Measurements from ENCODE around the gene CYSTM1. TPM values are rescaled to one million over a fixed set of nuclear protein-coding genes. Genes with fewer than 3 reads are reported as not detected.
A peak's percentile ranks its signal among the peaks of the same experiment; 100 is the strongest.

CYSTM1 gene
- total and polyA plus RNA-seq, 7 experiments from 2014 or later: 1.6 to 11.1 (median 3.5) TPM

DNA sequence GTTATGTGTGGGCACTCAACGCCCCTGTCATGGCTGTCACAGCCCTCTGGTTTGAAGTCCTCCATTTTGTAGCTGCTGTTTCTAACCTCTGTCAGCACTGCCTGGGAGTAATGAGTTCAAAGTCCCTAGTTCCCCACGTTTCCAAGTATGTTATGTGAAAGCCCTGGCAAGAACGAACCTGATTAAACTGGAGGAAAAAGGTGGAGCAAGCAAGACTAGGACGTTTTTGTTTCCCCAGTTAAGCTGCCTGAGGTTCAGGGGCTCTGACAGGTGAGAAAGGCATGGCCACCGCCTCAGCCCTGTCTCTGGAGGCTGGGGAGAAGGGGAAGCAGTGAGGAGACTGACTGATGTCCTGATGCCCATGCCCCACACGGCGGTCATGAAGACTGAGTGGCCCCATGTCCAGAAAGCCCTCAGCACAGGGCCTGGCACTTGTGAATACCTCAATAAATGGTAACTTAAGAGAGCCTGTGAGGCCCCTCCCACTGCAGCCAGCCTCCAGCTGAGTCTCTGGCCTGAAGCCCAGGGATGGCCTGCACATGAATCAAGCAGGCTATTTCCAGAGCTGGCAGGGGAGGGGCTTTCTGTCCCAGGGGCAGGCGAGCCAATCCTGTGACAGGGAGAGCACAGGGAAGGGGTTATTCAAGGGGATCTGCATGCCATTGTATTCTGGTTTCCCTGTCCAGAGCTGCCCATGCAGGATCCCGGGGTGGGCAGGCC, 66.2 kb downstream of the CYSTM1 start:
- no peaks in the 10 kb centered on the region for H3K27me3 ChIP-seq (ENCODE audit: control insufficient read depth in 2 of 2, insufficient read depth in 2 of 2, low read length in 2 of 2)
- CTCF ChIA-PET: interaction anchor here (0.6 to 14.4 kb wide), 3 partner anchors 9 to 108 kb away, joined by 3 to 262 read pairs (median 4); partner anchors contain the start of gene HBEGF
- no peaks in the 10 kb centered on the region for H3K36me3 ChIP-seq (ENCODE audit: control insufficient read depth in 2 of 3, insufficient read depth in 3 of 3, low read length in 3 of 3)
- Mint-ChIP-seq H3K36me3 (peaks cover 0 to 9% (median 0%) of the 10 kb centered on the region in 5 donors), H3K9me3 (no peaks in the 10 kb centered on the region), H3K4me3 (no peak overlapping the region), H3K27me3 (no peaks in the 10 kb centered on the region), H3K27ac (no peak overlapping the region), H3K4me1 (peaks cover 0 to 20% (median 17%) of the 10 kb centered on the region in 7 donors)
- no peak overlapping the region for H3K27ac ChIP-seq (ENCODE audit: low read depth, low read length)
- H3K9me3 ChIP-seq (ENCODE audit: control insufficient read depth in 2 of 3, low read length in 3 of 3): no peaks in the 10 kb centered on the region
- ATAC-seq (no peak), DNase-seq (no peak)
- no peak overlapping the region for H3K4me3 ChIP-seq (ENCODE audit: low read length)
- intact Hi-C loops (cut with micrococcal nuclease): loop anchor here (1.0 to 5.0 kb wide), 4 partner anchors 110 to 481 kb away; partner anchors contain the start of gene TMCO6 (in 1 of the 2)
- peaks cover 0 to 14% of the 10 kb centered on the region in 2 donors for H3K4me1 ChIP-seq (ENCODE audit: control insufficient read depth in 2 of 2, insufficient read depth in 2 of 2, low read length in 2 of 2)
- POLR2A ChIA-PET: no interaction called here

- Histone ChIP-seq H3K27me3 (ENCODE audit: control insufficient read depth in 2 of 2, insufficient read depth in 2 of 2, low read length in 2 of 2) (no peaks in the 10 kb centered on the region), H3K4me3 (ENCODE audit: low read length) (no peak overlapping the region), H3K4me1 (ENCODE audit: control insufficient read depth in 2 of 2, insufficient read depth in 2 of 2, low read length in 2 of 2) (peaks cover 0 to 14% of the 10 kb centered on the region in 2 donors), H3K9me3 (ENCODE audit: control insufficient read depth in 2 of 3, low read length in 3 of 3) (no peaks in the 10 kb centered on the region), H3K27ac (ENCODE audit: low read depth, low read length) (no peak overlapping the region), H3K36me3 (ENCODE audit: control insufficient read depth in 2 of 3, insufficient read depth in 3 of 3, low read length in 3 of 3) (no peaks in the 10 kb centered on the region)
- H3K4me3 Mint-ChIP-seq: no peak overlapping the region
- peaks cover 0 to 28% (median 20%) of the 10 kb centered on the region in 7 donors for H3K4me1 Mint-ChIP-seq
- ChIA-PET POLR2A (interaction anchor here (0.8 to 1.6 kb wide), 2 partner anchors 41 to 61 kb away, joined by 3 read pairs; partner anchors contain the start of gene PFDN1), CTCF (interaction anchor here (14.4 kb wide), 1 partner anchor 107 kb away, joined by 262 read pairs; the partner anchor contains the start of gene HBEGF)
- H3K27me3 Mint-ChIP-seq: no peaks in the 10 kb centered on the region
- DNase-seq (no peak), ATAC-seq (no peak)
- intact Hi-C loops (cut with micrococcal nuclease): loop anchor here (5.0 kb wide), 2 partner anchors 395 to 480 kb away; partner anchors contain the start of gene TMCO6 (in 1 of the 2)
- no peaks in the 10 kb centered on the region for H3K9me3 Mint-ChIP-seq
- H3K27ac Mint-ChIP-seq: no peak overlapping the region
- peaks cover 0 to 9% (median 0%) of the 10 kb centered on the region in 5 donors for H3K36me3 Mint-ChIP-seq
Measured at GRCh38 chr5:140242099-140242498, 67.1 kb downstream of the CYSTM1 start.

DNA sequence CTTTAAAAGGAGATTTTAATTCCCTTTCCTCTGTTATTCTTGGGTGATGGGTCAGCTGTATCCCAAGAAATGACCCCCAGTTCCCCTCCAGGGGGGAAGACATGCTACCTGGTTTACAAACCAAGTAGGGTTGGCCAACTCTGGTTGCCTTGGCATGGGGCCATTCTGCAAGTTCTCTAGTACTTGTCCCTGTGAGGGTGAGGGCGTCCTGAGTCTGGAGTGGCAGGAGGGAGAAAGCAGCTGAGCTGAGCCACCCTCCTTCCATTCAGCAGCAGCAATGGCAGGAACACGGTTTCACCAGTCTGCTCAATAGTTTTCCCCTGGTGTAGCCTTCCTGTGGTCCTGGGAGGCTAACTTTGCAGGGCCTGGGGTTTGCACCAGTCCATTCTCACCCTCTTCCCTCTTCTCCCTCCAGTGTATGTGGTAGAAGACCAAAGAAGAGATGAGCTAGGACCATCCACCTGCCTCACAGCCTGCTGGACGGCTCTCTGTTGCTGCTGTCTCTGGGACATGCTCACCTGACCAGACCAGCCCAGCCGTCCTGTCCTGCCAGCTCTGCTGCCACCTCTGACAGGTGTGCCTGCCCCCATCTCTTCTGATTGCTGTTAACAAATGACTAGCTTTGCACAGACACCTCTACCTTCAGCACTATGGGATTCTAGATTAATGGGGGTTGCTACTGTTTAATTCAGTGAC, 68.0 kb downstream of the CYSTM1 start:
- no peak overlapping the region for H3K27ac Mint-ChIP-seq
- H3K27me3 ChIP-seq (ENCODE audit: control insufficient read depth in 2 of 2, insufficient read depth in 2 of 2, low read length in 2 of 2): no peaks in the 10 kb centered on the region

DNA sequence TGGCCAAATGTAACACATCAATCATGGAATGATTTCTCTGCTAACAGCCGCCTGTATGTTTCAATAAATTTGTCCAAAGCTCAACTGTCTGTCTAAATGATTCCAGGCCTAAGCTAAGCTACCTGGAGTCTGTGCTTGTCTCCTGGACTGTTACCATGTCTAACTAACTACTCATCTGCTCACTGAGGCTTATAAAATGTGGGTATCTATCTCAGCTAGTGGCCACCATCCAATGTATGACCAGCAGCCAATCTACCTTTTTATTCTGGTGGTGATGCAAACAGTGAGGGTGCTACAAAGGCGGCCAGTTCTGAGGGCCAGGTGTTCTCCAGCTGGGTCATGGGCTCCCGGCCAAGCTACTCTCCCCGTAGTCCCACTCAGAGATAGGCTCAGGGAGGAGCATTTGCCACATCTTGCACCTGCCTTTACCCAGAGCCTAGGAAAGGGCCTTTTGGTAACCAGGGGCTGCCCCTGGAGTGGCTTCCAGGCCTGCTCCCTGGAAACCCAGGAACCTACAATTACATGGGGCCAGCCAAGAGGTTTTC, 68.8 kb downstream of the CYSTM1 start:
- DNase-seq (no peak), ATAC-seq (no peak)
- Mint-ChIP-seq H3K27me3 (no peaks in the 10 kb centered on the region), H3K4me3 (no peak overlapping the region), H3K4me1 (peaks cover 0 to 36% (median 20%) of the 10 kb centered on the region in 7 donors), H3K27ac (no peak overlapping the region), H3K9me3 (no peaks in the 10 kb centered on the region), H3K36me3 (peaks cover 0 to 13% (median 0%) of the 10 kb centered on the region in 5 donors)
- no peaks in the 10 kb centered on the region for H3K36me3 ChIP-seq (ENCODE audit: control insufficient read depth in 2 of 3, insufficient read depth in 3 of 3, low read length in 3 of 3)
- intact Hi-C loops (cut with micrococcal nuclease): loop anchor here (1.0 to 5.0 kb wide), 6 partner anchors 59 to 479 kb away; partner anchors contain the start of genes CYSTM1 (in 1 of the 2), PFDN1 (in 1 of the 2) and TMCO6 (in 1 of the 2)
- peaks cover 0 to 14% of the 10 kb centered on the region in 2 donors for H3K4me1 ChIP-seq (ENCODE audit: control insufficient read depth in 2 of 2, insufficient read depth in 2 of 2, low read length in 2 of 2)
- CTCF ChIA-PET: interaction anchor here (0.6 to 14.4 kb wide), 11 partner anchors 13 to 136 kb away, joined by 3 to 262 read pairs (median 5); partner anchors contain the start of gene HBEGF
- POLR2A ChIA-PET: interaction anchor here (0.5 to 1.1 kb wide), 5 partner anchors 59 to 404 kb away, joined by 3 to 5 read pairs (median 3); partner anchors contain the start of genes ANKHD1, IK, NDUFA2 and PFDN1
- no peak overlapping the region for H3K27ac ChIP-seq (ENCODE audit: low read depth, low read length)
- H3K4me3 ChIP-seq (ENCODE audit: low read length): no peak overlapping the region
- H3K9me3 ChIP-seq (ENCODE audit: control insufficient read depth in 2 of 3, low read length in 3 of 3): no peaks in the 10 kb centered on the region
- H3K27me3 ChIP-seq (ENCODE audit: control insufficient read depth in 2 of 2, insufficient read depth in 2 of 2, low read length in 2 of 2): no peaks in the 10 kb centered on the region

More for the DNA sequence above, 68.0 kb downstream of the CYSTM1 start:
- intact Hi-C loops (cut with micrococcal nuclease): loop anchor here (5.0 kb wide), 2 partner anchors 394 to 479 kb away; partner anchors contain the start of gene TMCO6 (in 1 of the 2)
- Histone ChIP-seq H3K9me3 (ENCODE audit: control insufficient read depth in 2 of 3, low read length in 3 of 3) (no peaks in the 10 kb centered on the region), H3K27ac (ENCODE audit: low read depth, low read length) (no peak overlapping the region), H3K4me3 (ENCODE audit: low read length) (no peak overlapping the region), H3K36me3 (ENCODE audit: control insufficient read depth in 2 of 3, insufficient read depth in 3 of 3, low read length in 3 of 3) (no peaks in the 10 kb centered on the region), H3K4me1 (ENCODE audit: control insufficient read depth in 2 of 2, insufficient read depth in 2 of 2, low read length in 2 of 2) (peaks cover 0 to 14% of the 10 kb centered on the region in 2 donors)
- no peak for DNase-seq
- POLR2A ChIA-PET: interaction anchor here (0.5 to 1.6 kb wide), 4 partner anchors 40 to 404 kb away, joined by 3 read pairs; partner anchors contain the start of genes IK, NDUFA2 and PFDN1
- Mint-ChIP-seq H3K9me3 (no peaks in the 10 kb centered on the region), H3K27me3 (no peaks in the 10 kb centered on the region), H3K4me1 (peaks cover 0 to 32% (median 20%) of the 10 kb centered on the region in 7 donors), H3K4me3 (no peak overlapping the region), H3K36me3 (peaks cover 0 to 11% (median 0%) of the 10 kb centered on the region in 5 donors)
- CTCF ChIA-PET: interaction anchor here (0.6 to 14.4 kb wide), 7 partner anchors 26 to 477 kb away, joined by 3 to 262 read pairs (median 8); partner anchors contain the start of gene HBEGF
- no peak for ATAC-seq

DNA sequence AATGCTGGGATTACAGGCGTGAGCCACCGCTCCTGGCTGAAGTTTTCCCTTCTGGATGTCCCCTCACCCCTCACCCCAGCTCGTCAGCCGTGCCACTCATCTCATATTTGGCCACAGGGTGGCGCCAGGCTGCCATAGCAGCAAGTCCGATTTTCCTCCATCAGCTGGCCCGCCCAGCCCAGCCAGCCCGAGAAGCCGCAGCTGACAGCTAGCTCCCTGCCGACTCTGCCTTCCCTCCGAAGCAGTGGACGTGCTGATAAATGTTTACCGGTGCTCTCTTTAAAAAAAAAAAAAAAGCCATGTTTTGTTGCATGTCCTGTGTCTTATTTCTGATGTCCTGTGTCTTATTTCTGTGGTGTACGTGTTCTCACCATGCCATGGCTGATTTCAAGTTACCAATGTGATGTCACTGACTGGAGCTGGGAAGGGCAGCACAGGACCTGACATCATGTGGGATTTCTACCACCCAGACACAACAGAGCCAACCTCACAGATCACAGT, 69.6 kb downstream of the CYSTM1 start:
- Histone ChIP-seq H3K27ac (ENCODE audit: low read depth, low read length) (no peak overlapping the region), H3K9me3 (ENCODE audit: control insufficient read depth in 2 of 3, low read length in 3 of 3) (no peaks in the 10 kb centered on the region), H3K4me3 (ENCODE audit: low read length) (no peak overlapping the region), H3K27me3 (ENCODE audit: control insufficient read depth in 2 of 2, insufficient read depth in 2 of 2, low read length in 2 of 2) (no peaks in the 10 kb centered on the region), H3K4me1 (ENCODE audit: control insufficient read depth in 2 of 2, insufficient read depth in 2 of 2, low read length in 2 of 2) (peaks cover 0 to 14% of the 10 kb centered on the region in 2 donors), H3K36me3 (ENCODE audit: control insufficient read depth in 2 of 3, insufficient read depth in 3 of 3, low read length in 3 of 3) (no peaks in the 10 kb centered on the region)
- peak; percentile 87 for ATAC-seq
- Mint-ChIP-seq H3K27me3 (no peaks in the 10 kb centered on the region), H3K4me1 (peaks cover 5 to 43% (median 27%) of the 10 kb centered on the region in 7 donors), H3K27ac (peak overlapping the region in 8 of 9 donors; percentile 41 to 94 (median 77)), H3K4me3 (peak overlapping the region in 6 of 10 donors; percentile 0 to 55 (median 44)), H3K36me3 (peaks cover 0 to 18% (median 0%) of the 10 kb centered on the region in 5 donors), H3K9me3 (no peaks in the 10 kb centered on the region)
- intact Hi-C loops (cut with micrococcal nuclease): loop anchor here (1.0 to 5.0 kb wide), 6 partner anchors 58 to 478 kb away; partner anchors contain the start of genes CYSTM1 (in 1 of the 2), PFDN1 (in 1 of the 2) and TMCO6 (in 1 of the 2)
- ChIA-PET CTCF (interaction anchor here (0.6 to 14.4 kb wide), 15 partner anchors 12 to 476 kb away, joined by 3 to 262 read pairs (median 4); partner anchors contain the start of gene HBEGF), POLR2A (interaction anchor here (0.5 to 1.8 kb wide), 5 partner anchors 58 to 157 kb away, joined by 3 to 5 read pairs (median 3); partner anchors contain the start of genes ANKHD1 and PFDN1)
- peak; percentile 62 to 82 (median 74) for DNase-seq

Measured in naive thymus-derived CD4-positive, alpha-beta T cell (primary cell).